NCI-H226 (cell line): ENCODE data around the gene ATP2A1.

Source experiments
- DNase-seq: peaks from one replicate; pipeline ENCODE4 v3.0.0-alpha.2; 2015

ATP2A1 gene

GRCh38 chr16:28878083-28878926, at the start of gene ATP2A1:
ATP2A1 (plus strand) TSS chr16:28878488; CDS start chr16:28878672, 184 bp downstream.
- no peak for DNase-seq

DNA sequence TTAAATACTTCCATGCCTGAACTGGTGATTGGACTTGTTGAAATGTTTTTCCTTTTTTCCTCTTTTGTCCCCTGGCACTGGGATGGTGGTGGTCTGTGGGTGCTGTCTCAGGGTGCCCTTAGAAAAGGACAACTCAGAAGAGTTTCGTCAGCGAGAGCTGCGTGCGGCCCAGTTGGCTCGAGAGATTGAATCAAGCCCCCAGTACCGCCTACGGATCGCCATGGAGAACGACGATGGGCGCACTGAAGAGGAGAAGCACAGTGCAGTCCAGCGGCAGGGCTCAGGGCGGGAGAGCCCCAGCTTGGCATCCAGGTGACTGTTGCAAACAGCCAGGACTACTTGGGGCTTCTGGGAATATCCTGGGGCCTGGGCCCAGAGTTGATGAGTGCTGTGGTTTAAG, 48.5 kb upstream of the ATP2A1 start:
- no peak for DNase-seq

DNA sequence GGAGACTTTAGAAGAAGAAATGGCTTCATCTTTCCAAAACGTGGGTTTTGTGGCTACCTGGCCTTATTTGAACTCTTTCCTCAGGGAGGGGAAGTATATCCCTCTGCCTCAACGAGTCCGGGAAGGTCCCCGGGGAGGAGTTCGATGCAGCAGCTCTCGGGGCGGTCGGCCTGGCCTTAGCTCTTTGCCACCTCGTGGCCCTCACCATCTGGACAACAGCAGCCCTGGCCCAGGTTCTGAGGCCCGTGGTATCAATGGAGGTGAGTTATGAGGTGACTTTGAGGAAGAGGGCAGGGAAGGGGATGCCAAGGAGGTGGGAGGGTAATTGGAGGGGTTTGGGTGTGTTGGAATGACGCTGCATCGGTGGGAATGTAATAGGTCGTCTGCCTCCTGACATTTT, 47.8 kb upstream of the ATP2A1 start:
- no peak for DNase-seq

DNA sequence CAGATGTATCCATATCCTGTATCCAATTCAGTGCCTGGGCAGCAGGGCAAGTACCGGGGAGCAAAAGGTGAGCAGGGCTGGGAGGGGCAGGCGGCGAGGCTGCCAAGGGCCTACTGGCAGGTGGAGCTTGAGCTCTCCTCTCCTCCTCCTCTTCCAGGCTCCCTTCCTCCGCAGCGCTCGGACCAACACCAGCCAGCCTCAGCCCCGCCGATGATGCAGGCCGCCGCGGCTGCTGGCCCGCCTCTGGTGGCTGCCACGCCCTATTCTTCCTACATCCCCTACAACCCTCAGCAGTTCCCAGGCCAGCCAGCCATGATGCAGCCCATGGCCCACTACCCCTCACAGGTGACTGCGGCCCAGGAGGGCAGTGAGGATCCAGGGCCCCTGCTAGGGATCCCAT, 43.9 kb upstream of the ATP2A1 start:
- DNase-seq, result no peak

- no peak for DNase-seq
These were observed 43.1 kb upstream of the ATP2A1 start for GRCh38 chr16:28834873-28835863.

DNA sequence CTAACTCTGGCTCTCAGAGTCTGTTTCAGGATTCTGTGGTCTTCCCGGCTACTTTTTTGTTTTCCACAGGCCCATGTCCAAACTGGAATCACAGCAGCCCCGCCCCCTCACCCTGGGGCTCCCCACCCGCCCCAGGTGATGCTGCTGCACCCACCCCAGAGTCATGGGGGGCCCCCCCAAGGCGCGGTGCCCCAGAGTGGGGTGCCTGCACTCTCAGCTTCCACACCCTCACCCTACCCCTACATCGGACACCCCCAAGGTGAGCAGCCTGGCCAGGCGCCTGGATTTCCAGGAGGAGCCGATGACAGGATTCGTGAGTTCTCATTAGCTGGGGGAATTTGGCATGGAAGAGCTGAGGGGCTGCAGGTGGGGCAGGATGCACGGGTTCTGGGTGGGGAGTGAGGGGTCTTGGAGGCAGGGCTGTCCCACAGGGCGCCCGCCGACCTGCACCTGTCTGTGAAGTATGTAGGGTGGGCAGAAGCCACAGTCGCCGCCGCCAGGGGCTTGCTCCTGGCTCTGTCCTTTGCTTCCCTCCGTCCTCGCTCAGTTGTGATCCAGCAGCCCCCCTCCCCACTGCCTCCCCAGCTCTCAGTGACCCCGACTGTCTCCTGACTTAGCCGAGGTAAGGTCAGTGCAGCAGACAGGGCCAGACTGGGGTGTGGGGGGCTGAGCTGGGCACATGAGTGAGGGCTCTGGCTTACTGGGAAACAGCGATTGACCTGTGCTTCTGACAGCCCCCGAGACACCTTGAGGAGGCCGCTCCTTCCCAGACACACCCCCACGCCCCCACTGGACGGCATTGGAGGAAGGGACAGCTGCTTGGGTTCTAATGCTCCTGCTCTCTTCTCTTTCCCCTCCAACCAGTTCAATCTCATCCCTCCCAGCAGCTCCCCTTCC, 42.2 kb upstream of the ATP2A1 start:
- no peak for DNase-seq

- DNase-seq, result no peak
These were observed 41.6 kb upstream of the ATP2A1 start for GRCh38 chr16:28836761-28837064.

DNA sequence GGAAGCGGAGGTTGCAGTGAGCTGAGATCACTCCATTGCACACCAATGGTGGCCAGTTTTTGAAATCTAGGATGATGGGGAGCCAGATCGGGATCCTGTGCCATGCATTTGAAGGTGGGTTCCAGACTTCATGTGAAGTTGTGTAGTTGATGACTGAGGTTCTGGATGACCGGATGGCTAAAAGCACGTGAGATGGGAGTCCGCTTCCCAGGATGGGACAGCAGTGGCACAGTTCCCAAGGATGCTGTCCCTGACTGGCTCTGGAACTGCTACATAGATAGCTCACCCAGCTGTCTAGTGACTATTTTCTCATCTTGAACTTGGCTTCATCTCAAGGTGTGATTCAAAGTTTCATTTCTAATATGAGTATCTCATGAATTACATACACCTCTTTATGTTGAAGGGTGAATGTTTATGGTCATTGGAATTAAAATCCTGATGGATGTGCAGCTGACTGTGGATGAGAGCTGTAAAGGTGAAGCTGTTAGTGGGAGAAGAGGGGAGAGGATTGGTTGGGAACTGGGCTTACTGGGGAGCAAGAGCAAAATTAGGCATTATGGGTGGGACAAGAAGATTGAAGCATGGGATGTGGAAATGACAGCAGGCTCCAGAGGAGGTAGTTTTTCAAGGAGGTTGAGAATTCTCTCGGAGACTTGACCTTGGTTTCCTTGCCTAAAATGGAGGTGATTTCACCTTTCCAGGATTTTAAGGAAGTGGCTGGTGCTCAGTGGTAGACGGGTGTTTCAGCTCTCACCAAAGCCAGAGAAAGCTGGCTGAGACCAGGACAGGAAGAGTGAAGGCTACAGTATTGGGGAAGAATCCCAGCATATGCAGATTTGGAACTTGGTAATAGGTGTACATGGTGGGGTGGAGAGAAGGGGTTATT, 40.4 kb upstream of the ATP2A1 start:
- no peak for DNase-seq

DNA sequence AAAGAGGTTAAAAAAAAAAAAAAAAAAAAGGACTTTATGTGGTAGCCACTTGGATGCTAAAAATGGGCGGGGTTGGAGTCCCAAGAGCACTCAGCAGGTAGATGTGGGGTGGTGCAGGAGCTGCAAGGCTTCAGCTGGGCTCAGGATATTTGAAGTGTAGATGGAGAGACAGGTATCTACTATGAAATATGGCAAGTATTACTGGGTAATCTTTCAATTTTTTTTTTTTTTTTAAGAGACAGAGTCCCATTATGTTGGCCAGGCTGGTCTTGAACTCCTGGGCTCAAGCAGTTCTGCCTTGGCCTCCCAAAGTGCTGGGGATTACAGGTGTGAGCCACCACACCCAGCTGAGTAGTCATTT, 39.8 kb upstream of the ATP2A1 start:
- DNase-seq, result no peak

DNA sequence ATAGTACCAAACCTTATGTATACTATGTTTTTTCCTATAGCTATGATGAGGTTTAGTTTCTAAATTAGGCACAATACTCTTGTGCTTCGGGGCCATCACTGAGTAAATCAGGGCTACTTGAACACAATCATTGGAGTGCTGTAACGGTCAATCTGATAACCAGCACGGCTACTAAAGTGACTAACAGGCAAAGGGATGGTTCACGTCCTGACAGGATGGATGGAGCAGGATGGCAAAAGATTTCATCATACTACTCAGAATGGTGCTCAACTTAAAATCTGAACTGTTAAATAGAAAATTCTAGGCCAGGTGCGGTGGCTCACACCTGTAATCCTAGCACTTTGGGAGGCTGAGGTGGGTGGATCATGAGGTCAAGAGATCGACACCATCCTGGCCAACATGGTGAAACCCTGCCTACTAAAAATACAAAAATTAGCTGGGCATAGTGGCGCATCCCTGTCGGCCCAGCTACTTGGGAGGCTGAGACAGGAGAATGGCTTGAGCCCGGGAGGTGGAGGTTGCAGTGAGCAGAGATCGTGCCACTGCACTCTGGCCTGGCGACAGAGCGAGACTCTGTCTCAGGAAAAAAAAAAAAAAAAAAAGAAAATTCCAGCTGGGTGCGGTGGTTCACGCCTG, 39.2 kb upstream of the ATP2A1 start:
- no peak for DNase-seq

- no peak for DNase-seq
These were observed 38.4 kb upstream of the ATP2A1 start for GRCh38 chr16:28839899-28840298.

DNA sequence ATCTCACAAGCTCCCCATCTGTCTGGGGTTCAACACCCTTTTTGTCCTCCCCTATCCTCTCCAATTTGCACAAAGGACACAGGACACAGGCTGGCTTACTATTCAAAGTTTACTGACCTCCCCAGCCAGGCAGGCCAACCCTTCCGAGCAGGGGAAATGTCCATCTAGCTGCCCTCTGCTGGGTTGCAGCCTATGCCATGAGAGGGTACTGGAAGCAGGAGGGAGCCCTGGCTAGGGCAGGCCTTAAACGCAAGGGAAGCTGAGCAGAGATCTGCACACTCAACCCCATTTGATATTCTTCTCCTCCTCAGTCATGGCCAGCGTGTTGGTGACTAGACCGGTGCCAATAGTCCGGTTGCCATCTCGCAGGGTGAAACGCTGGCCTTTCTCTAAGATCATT, 35.6 kb upstream of the ATP2A1 start:
- no peak for DNase-seq

DNA sequence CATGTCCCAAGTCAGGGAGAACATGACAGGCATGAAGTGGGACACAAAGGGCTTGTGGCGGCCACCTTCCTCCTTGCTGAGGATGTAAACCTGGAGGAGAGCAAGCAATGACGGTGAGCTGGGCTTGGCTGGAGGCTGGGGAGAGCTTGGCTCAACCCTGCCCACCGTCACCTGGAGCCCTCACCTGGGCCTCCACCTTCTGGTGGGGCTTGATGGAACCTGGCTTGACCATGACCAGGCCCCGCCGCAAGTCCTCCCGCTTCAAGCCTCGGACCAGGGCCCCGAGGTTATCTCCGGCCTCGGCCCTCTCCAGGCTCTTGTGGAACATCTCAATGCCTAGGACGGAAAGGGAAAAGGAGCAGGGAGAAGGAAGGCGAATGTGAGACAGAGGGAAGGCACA, 34.5 kb upstream of the ATP2A1 start:
- no peak for DNase-seq

DNA sequence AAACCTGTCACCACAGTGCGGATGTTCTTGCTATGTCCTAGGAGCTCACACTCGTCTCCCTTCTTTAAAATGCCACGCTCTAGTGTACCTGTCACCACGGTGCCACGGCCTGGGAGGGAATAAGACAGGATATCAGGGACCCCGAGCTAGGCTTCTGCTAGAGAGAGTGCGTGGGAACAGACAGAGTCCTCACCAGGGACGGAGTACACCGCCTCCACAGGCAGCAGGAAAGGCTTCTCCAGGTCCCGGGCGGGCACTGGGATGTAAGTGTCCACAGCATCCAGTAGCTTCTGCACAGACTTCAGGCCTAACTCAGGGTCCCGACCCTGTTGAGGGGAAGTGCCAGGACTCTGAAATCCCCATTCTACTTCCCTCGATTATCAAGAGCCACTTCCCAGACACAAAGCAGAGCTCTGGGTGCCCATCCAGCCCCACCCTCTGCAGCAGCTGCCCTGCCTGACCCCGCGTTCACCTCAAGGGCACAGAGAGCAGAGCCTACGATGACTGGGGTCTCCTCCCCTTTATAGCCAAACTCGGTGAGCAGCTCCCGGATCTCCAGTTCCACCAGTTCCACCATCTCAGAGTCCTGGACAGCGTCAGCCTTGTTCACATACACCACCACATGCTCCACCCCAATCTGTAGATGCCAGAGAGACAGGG, 33.9 kb upstream of the ATP2A1 start:
- no peak for DNase-seq

GRCh38 chr16:28845293-28845692, 33.0 kb upstream of the ATP2A1 start:
- peak; percentile 64 for DNase-seq

DNA sequence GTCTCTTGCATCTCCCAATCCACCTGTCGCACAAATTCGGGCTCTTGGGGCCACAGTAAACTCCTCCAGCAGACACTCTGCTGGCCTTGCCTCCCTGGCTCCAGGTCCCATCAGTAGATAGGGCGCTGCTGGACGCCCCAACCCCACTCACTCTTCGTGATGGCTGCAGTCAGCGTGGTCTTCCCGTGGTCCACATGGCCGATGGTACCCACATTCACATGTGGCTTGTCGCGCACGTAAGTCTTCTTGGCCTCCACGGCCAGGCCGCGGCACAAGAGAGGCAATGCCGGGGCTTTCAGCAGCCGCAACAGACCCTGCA, 32.6 kb upstream of the ATP2A1 start:
- no peak for DNase-seq

DNA sequence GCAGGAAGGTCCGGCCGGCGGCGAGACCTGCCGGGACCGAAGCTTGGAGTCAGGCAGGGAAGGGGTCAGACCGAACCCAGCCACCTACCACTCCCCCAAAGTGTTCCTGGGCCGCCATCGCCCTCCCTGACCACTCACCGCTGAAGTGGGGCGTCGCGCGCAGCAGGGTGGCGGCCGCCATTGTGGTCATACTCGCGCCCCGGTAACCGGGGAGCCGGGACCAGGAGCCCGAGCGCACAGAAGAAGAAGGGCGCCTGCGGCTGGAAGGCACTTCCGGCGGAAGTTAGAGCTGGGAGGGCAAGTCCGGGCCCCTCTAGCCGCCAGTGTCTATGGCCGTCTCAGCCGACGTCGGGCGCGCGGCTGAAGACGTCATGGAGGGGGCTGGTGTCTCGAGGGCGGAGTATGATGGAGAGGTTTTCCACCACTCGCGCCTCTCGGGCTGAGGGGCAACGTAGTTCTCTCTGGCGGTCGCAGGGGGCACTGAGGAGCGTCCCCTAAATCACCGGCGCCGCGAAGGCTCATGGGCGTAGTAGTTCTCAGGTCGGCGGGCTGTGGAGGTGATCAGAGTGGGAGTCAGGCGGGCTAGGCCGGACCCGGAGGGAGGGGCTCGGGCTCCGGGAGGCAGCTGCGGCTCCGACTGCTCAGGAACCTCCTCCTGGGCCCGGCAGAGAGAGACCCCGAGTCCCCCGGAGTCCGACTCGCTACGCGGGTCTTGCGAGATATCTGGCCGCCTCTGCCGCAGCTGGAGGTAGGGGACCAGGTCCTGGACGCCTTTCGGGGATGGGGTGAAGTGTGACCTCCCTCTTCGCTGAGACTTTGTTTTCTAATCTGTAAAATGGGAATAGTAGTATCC, 32.0 kb upstream of the ATP2A1 start, which contains the start of gene TUFM:
Gene TUFM, minus strand, starts transcription at position 269 of the 853 bp plus-strand sequence. Its CDS starts 79 bp downstream, at position 190.
- peak; percentile 98 for DNase-seq

DNA sequence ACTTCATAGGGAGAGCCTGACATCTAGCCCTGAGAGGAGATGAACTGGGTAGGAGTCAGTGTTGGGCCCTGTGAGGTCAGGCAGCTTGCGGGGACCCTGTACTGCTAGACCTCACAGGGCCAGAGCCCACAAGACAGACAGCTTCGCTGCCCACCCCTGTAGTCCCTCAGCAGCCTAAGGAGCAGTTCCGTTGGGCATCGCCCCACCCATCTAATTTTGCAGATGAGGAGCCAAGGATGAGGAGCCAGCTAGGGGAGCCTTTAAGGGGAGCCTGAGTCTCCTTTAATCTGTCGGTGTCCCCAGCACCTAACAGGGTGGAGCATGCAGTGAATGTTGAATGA, 31.4 kb upstream of the ATP2A1 start:
- DNase-seq, result no peak

DNA sequence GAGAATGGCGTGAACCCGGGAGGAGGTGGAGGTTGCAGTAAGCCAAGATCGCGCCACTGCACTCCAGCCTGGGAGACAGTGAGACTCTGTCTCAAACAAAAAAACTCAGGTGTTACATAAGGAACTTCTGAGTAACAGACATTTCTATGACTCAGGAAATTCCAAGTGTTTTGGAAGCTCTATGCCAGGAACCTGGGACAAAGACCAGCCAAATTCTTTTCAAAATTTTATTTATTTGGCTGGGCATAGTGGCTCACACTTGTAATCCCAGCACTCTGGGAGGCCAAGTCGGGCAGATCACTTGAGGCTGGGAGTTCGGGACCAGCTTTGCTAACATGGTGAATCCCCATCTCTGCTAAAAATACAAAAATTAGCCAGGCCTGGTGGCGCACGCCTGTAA, 19.9 kb upstream of the ATP2A1 start:
- DNase-seq, result peak; percentile 49

GRCh38 chr16:28859326-28859725, 19.0 kb upstream of the ATP2A1 start:
- no peak for DNase-seq
